ENCODE results near the gene INPP5F.

DNA sequence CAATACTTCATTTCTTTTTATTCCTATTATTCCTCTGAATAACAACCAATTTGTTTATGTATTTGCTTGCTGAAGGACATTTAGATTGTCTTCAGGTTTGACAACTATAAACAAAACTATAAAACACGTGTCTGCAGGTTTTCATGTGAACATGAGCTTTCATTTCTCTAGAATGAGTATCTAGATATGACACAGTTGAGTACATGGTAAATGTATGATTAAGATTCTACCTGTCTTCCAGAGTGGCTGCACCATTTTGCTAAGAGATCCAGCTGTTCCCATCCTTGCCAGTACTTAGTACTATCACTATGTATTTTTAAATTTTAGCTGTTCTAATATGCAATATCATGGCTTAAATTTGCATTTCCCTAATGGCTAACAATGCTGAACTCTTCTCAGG lies 136.7 kb downstream of the INPP5F start:
- TF ChIP-seq, protein P1, sequence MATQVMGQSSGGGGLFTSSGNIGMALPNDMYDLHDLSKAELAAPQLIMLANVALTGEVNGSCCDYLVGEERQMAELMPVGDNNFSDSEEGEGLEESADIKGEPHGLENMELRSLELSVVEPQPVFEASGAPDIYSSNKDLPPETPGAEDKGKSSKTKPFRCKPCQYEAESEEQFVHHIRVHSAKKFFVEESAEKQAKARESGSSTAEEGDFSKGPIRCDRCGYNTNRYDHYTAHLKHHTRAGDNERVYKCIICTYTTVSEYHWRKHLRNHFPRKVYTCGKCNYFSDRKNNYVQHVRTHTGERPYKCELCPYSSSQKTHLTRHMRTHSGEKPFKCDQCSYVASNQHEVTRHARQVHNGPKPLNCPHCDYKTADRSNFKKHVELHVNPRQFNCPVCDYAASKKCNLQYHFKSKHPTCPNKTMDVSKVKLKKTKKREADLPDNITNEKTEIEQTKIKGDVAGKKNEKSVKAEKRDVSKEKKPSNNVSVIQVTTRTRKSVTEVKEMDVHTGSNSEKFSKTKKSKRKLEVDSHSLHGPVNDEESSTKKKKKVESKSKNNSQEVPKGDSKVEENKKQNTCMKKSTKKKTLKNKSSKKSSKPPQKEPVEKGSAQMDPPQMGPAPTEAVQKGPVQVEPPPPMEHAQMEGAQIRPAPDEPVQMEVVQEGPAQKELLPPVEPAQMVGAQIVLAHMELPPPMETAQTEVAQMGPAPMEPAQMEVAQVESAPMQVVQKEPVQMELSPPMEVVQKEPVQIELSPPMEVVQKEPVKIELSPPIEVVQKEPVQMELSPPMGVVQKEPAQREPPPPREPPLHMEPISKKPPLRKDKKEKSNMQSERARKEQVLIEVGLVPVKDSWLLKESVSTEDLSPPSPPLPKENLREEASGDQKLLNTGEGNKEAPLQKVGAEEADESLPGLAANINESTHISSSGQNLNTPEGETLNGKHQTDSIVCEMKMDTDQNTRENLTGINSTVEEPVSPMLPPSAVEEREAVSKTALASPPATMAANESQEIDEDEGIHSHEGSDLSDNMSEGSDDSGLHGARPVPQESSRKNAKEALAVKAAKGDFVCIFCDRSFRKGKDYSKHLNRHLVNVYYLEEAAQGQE (IDR thresholded peaks at IDR 0.05; ENCODE audit: borderline replicate concordance) = no peak
- TF ChIP-seq, protein P1 (CRISPR knock-in tag; IDR thresholded peaks at IDR 0.05; ENCODE audit: low read depth) = no peak
- TF ChIP-seq POLR2A (conservative IDR thresholded peaks at IDR 0.05) = no peak
- TF ChIP-seq EZH2 (IDR thresholded peaks at IDR 0.05; ENCODE audit: borderline replicate concordance, low read depth, low read length) = no peak

Measured in K562 (cell line).